NCI-H446 (cell line): ENCODE measurements around the gene CREG2.

Experiments used
- DNase-seq, 2 experiments: peaks; one replicate each; lab custom pipeline; 2025; lab: John Stamatoyannopoulos, UW

CREG2 gene

GRCh38 chr2:101387151-101387834 lies at the start of gene CREG2:
TSS of gene CREG2 (minus strand) at chr2:101387503. CDS start at chr2:101387457, 46 bp downstream.
- DNase-seq: peak in 1 of 2 experiments; percentile 8

GRCh38 chr2:101435001-101435862 lies 47.9 kb upstream of the CREG2 start:
- DNase-seq: no peak

GRCh38 chr2:101433465-101433864 lies 46.2 kb upstream of the CREG2 start:
- DNase-seq: no peak

GRCh38 chr2:101432411-101433181 lies 45.3 kb upstream of the CREG2 start:
- no peak for DNase-seq

GRCh38 chr2:101431486-101431885 lies 44.2 kb upstream of the CREG2 start:
- DNase-seq: no peak

- no peak for DNase-seq
These were observed 42.9 kb upstream of the CREG2 start for GRCh38 chr2:101430156-101430555.

GRCh38 chr2:101429453-101429852 lies 42.1 kb upstream of the CREG2 start:
- no peak for DNase-seq

GRCh38 chr2:101428422-101429176 lies 41.3 kb upstream of the CREG2 start:
- DNase-seq: no peak

GRCh38 chr2:101427743-101428142 lies 40.4 kb upstream of the CREG2 start:
- no peak for DNase-seq

- DNase-seq: no peak
These were observed 39.9 kb upstream of the CREG2 start for GRCh38 chr2:101427240-101427639.

- no peak for DNase-seq
These were observed 39.5 kb upstream of the CREG2 start for GRCh38 chr2:101426822-101427221.

- DNase-seq: no peak
These were observed 33.3 kb upstream of the CREG2 start for GRCh38 chr2:101420623-101421022.

- peak; percentile 6 to 50 for DNase-seq
These were observed 31.9 kb upstream of the CREG2 start for GRCh38 chr2:101419096-101419663.

GRCh38 chr2:101418460-101419095 lies 31.3 kb upstream of the CREG2 start:
- DNase-seq: no peak

GRCh38 chr2:101416609-101417008 lies 29.3 kb upstream of the CREG2 start:
- no peak for DNase-seq

GRCh38 chr2:101415884-101416283 lies 28.6 kb upstream of the CREG2 start:
- no peak for DNase-seq

GRCh38 chr2:101415220-101415619 lies 27.9 kb upstream of the CREG2 start:
- DNase-seq: no peak

- DNase-seq: no peak
These were observed 24.9 kb upstream of the CREG2 start for GRCh38 chr2:101412092-101412694.

- no peak for DNase-seq
These were observed 23.4 kb upstream of the CREG2 start for GRCh38 chr2:101410746-101411145.

- DNase-seq: no peak
These were observed 22.8 kb upstream of the CREG2 start for GRCh38 chr2:101410114-101410513.
